H1 (cell line): ENCODE measurements around the gene OTX2. TPM values are rescaled to one million over a fixed set of nuclear protein-coding genes. Genes with fewer than 3 reads are reported as not detected.

Source experiments
- CTCF ChIA-PET: fragments of 300-600 bp; sonication (Branson Sonifier 250); formaldehyde crosslinking; loops from one replicate; lab custom pipeline; 2021; ENCODE audit not compliant: partially characterized antibody; lab: Charles Lee
- POLR2A ChIA-PET: fragments of 300-600 bp; sonication (Branson Sonifier 250); formaldehyde crosslinking; loops from one replicate; lab custom pipeline; 2021; ENCODE audit warnings: inconsistent platforms; ENCODE audit not compliant: partially characterized antibody; lab: Charles Lee
- DNase-seq, 2 experiments: peaks; one replicate each; pipeline versions ENCODE4 v3.0.0 to v3.0.0-alpha.2; 2010 to 2022; ENCODE audit warnings: low spot score in 2 of 2, low read depth in 1 of 2, mixed read lengths in 1 of 2
- FAIRE-seq: peaks from 2 replicates; lab custom pipeline; 2011; peaks lifted over from hg19 to GRCh38; lab: Jason Lieb, UNC
- H2AFZ ChIP-seq: 2 replicates; pipeline ENCODE4 v1.8.1; 2012; ENCODE audit warnings: low read length, inconsistent platforms
- H2AK5ac ChIP-seq: 2 replicates; pipeline ENCODE4 v1.6.1; 2013; ENCODE audit warnings: low read depth, low read length
- H2BK120ac ChIP-seq: replicated peaks from 2 replicates; pipeline ENCODE3; 2013; ENCODE audit warnings: low read depth, low read length, inconsistent platforms
- H2BK12ac ChIP-seq: 2 replicates; pipeline ENCODE4 v1.6.1; 2013; ENCODE audit warnings: low read depth, low read length
- H2BK15ac ChIP-seq: 2 replicates; pipeline ENCODE4 v1.6.1; 2013; ENCODE audit warnings: low read length
- H2BK20ac ChIP-seq: 2 replicates; pipeline ENCODE4 v1.6.1; 2013; ENCODE audit warnings: low read length
- H2BK5ac ChIP-seq: 2 replicates; pipeline ENCODE4 v1.6.1; 2013; ENCODE audit warnings: low read depth, low read length
- H3K14ac ChIP-seq: 2 replicates; pipeline ENCODE4 v1.6.1; 2013; ENCODE audit warnings: inconsistent platforms; ENCODE audit not compliant: insufficient read length
- H3K18ac ChIP-seq: 2 replicates; pipeline ENCODE4 v1.6.1; 2013; ENCODE audit warnings: low read length; ENCODE audit errors: extremely low read depth
- H3K23ac ChIP-seq: 2 replicates; pipeline ENCODE4 v1.6.1; 2013; ENCODE audit warnings: inconsistent platforms; ENCODE audit not compliant: insufficient read length
- H3K23me2 ChIP-seq: 2 replicates; pipeline ENCODE4 v1.6.1; 2013; ENCODE audit warnings: low read depth, low read length
- H3K27ac ChIP-seq: 2 replicates; pipeline ENCODE4 v1.6.1; 2011; ENCODE audit warnings: low read depth, low read length, inconsistent platforms
- H3K27me3 ChIP-seq, 4 experiments: replicated peaks in 1 of 4; 1 replicate in 1 of 4; 2 replicates in 3 of 4; pipeline versions ENCODE4 v1.6.1 to v1.8.1; 2011 to 2013; ENCODE audit warnings: low read length in 3 of 4, mild to moderate bottlenecking in 3 of 4, inconsistent platforms in 2 of 4, mixed read lengths in 2 of 4, moderate library complexity in 1 of 4; ENCODE audit not compliant: control insufficient read depth in 3 of 4, insufficient read depth in 3 of 4; ENCODE audit errors: extremely low read depth in 1 of 4
- H3K36me3 ChIP-seq, 4 experiments: 2 replicates each; pipeline versions ENCODE4 v1.6.1 to v1.8.1; 2011 to 2013; ENCODE audit warnings: mild to moderate bottlenecking in 4 of 4, low read length in 3 of 4, moderate library complexity in 2 of 4, control low read depth in 1 of 4, inconsistent platforms in 1 of 4; ENCODE audit not compliant: insufficient read depth in 4 of 4, control insufficient read depth in 2 of 4
- H3K4ac ChIP-seq: replicated peaks from 2 replicates; pipeline ENCODE3; 2013; ENCODE audit warnings: low read length, low read depth, mixed read lengths, inconsistent platforms; ENCODE audit not compliant: insufficient read length
- H3K4me1 ChIP-seq, 4 experiments: replicated peaks in 1 of 4; 1 replicate in 1 of 4; 2 replicates in 3 of 4; pipeline versions ENCODE4 v1.6.1 to v1.8.1; 2011 to 2013; ENCODE audit warnings: low read length in 3 of 4, inconsistent platforms in 2 of 4, mixed read lengths in 1 of 4; ENCODE audit not compliant: insufficient read depth in 4 of 4, control insufficient read depth in 3 of 4
- H3K4me2 ChIP-seq, 2 experiments: 2 replicates each; pipeline versions ENCODE4 v1.6.1 to v1.8.1; 2011 to 2013; ENCODE audit warnings: low read depth in 2 of 2, low read length in 2 of 2, control low read depth in 1 of 2, inconsistent platforms in 1 of 2, mild to moderate bottlenecking in 1 of 2; ENCODE audit not compliant: insufficient read depth in 1 of 2
- H3K4me3 ChIP-seq, 4 experiments: fragments of 200-600, 300-600 bp in 1 of 4; sonication (generic), shearing (Covaris generic), sonication (Bioruptor Twin) in 1 of 4; 2 replicates each; pipeline versions ENCODE4 v1.5.1 to v1.8.1; 2011 to 2016; ENCODE audit warnings: low read length in 4 of 4, low read depth in 3 of 4, control low read depth in 2 of 4, inconsistent platforms in 2 of 4, mild to moderate bottlenecking in 2 of 4, mixed read lengths in 1 of 4, moderate library complexity in 1 of 4; ENCODE audit not compliant: insufficient read depth in 2 of 4; ENCODE audit errors: extremely low read depth in 1 of 4
- H3K56ac ChIP-seq: replicated peaks from 2 replicates; pipeline ENCODE3; 2013; ENCODE audit warnings: low read depth, mild to moderate bottlenecking, mixed read lengths, low read length, inconsistent platforms; ENCODE audit not compliant: insufficient read length
- H3K79me1 ChIP-seq: 2 replicates; pipeline ENCODE4 v1.6.1; 2013; ENCODE audit warnings: low read depth, low read length, control low read depth
- H3K79me2 ChIP-seq, 2 experiments: 2 replicates each; pipeline versions ENCODE4 v1.6.1 to v1.8.1; 2012 to 2013; ENCODE audit warnings: low read length in 2 of 2, mild to moderate bottlenecking in 2 of 2, inconsistent platforms in 1 of 2; ENCODE audit not compliant: insufficient read depth in 2 of 2, control insufficient read depth in 1 of 2
- H3K9ac ChIP-seq, 4 experiments: replicated peaks in 1 of 4; 1 replicate in 1 of 4; 2 replicates in 3 of 4; pipeline versions ENCODE4 v1.6.1 to v1.8.1; 2011 to 2013; ENCODE audit warnings: low read depth in 3 of 4, low read length in 3 of 4, control low read depth in 2 of 4, mild to moderate bottlenecking in 2 of 4, moderate library complexity in 2 of 4, inconsistent platforms in 1 of 4; ENCODE audit errors: extremely low read depth in 1 of 4
- H3K9me3 ChIP-seq, 2 experiments: 2 replicates each; pipeline versions ENCODE4 v1.6.1 to v1.8.1; 2012 to 2013; ENCODE audit warnings: mild to moderate bottlenecking in 2 of 2, moderate library complexity in 2 of 2, control low read depth in 1 of 2, inconsistent platforms in 1 of 2, low read depth in 1 of 2, low read length in 1 of 2, mixed read lengths in 1 of 2; ENCODE audit not compliant: insufficient read depth in 2 of 2
- H4K20me1 ChIP-seq, 2 experiments: replicated peaks in 1 of 2; 2 replicates each; pipeline versions ENCODE3 to v1.8.1; 2011 to 2013; ENCODE audit warnings: inconsistent platforms in 2 of 2, low read length in 2 of 2, mild to moderate bottlenecking in 1 of 2; ENCODE audit not compliant: insufficient read depth in 2 of 2, control insufficient read depth in 1 of 2
- H4K5ac ChIP-seq: 2 replicates; pipeline ENCODE4 v1.6.1; 2013; ENCODE audit warnings: low read length, low read depth, mixed read lengths, inconsistent platforms; ENCODE audit not compliant: insufficient read length
- H4K8ac ChIP-seq: 2 replicates; pipeline ENCODE4 v1.8.0; 2013; ENCODE audit warnings: mild to moderate bottlenecking, moderate library complexity, low read length, inconsistent platforms; ENCODE audit not compliant: insufficient read depth; ENCODE audit errors: extremely low read depth
- H4K91ac ChIP-seq: replicated peaks from 2 replicates; pipeline ENCODE3; 2013; ENCODE audit warnings: low read length, mixed read lengths, inconsistent platforms; ENCODE audit not compliant: insufficient read length
- CEBPB ChIP-seq: IDR thresholded peaks from 2 replicates; pipeline ENCODE4 v1.6.1; 2012; ENCODE audit warnings: low read depth, low read length
- CTBP2 ChIP-seq: IDR thresholded peaks from 2 replicates; pipeline ENCODE4 v1.7.0; 2011; ENCODE audit warnings: borderline replicate concordance, mild to moderate bottlenecking, moderate library complexity, mixed read lengths, low read length; ENCODE audit not compliant: insufficient read depth, insufficient read length
- FOSL1 ChIP-seq: IDR thresholded peaks from 2 replicates; pipeline ENCODE4 v1.6.1; 2011; ENCODE audit warnings: mild to moderate bottlenecking, low read depth, low read length, moderate library complexity; ENCODE audit not compliant: insufficient read depth
- GTF2F1 ChIP-seq: IDR thresholded peaks from 2 replicates; pipeline ENCODE4 v1.6.1; 2012; ENCODE audit warnings: low read depth, low read length, improper control_type of control experiment, borderline replicate concordance
- JUN ChIP-seq: IDR thresholded peaks from 2 replicates; pipeline ENCODE4 v1.6.1; 2011; ENCODE audit warnings: low read depth, mild to moderate bottlenecking, improper control_type of control experiment, low read length
- NANOG ChIP-seq: IDR thresholded peaks from 2 replicates; pipeline ENCODE4 v1.6.1; 2011; ENCODE audit warnings: low read length, low read depth, mild to moderate bottlenecking, inconsistent platforms; ENCODE audit not compliant: insufficient read depth, poor library complexity, severe bottlenecking
- POLR2AphosphoS5 ChIP-seq: IDR thresholded peaks from 2 replicates; pipeline ENCODE4 v1.6.1; 2011; ENCODE audit warnings: low read depth, low read length
- TCF12 ChIP-seq: IDR thresholded peaks from 2 replicates; pipeline ENCODE4 v1.6.1; 2011; ENCODE audit warnings: low read depth, mild to moderate bottlenecking, low read length
- WGBS, 2 experiments: shearing (Covaris generic) in 1 of 2; methylation state at CpG; one replicate each; pipeline versions ENCODE4 v1.1.6 to v1.1.7; 2013 to 2015; ENCODE audit warnings: low lambda C conversion rate in 2 of 2, mixed read lengths in 2 of 2, inconsistent platforms in 1 of 2, low coverage in 1 of 2, missing lambda C conversion rate in 1 of 2; ENCODE audit not compliant: insufficient replicate concordance in 2 of 2, insufficient coverage in 1 of 2, insufficient read length in 1 of 2; ENCODE audit errors: extremely low coverage in 1 of 2, missing lambda C conversion rate in 1 of 2; 5-methylcytosine and 5-hydroxymethylcytosine counted together
- polyA plus RNA-seq, 7 experiments: library from polyadenylated mRNA; depleted of rRNA in 3 of 7; stranded (reverse) in 5 of 7; unstranded in 2 of 7; fragments of >200 nt in 5 of 7; fragments of 200-250 nt in 2 of 7; gene quantifications; 1 replicate in 5 of 7; 2 replicates in 1 of 7; 4 replicates in 1 of 7; pipeline versions ENCODE4 v1.2.1 to v1.2.3, GENCODE V29; 2011 to 2013; ENCODE audit warnings: missing spikeins in 2 of 7, mixed read lengths in 2 of 7
- total RNA-seq: library from RNA; stranded (reverse); fragmentation: NEBNext Ultra II Directional; extraction: Animal tissue kit (Norgen Biotek cat#: 25700); gene quantifications from 2 replicates; pipeline ENCODE4 v1.2.1, GENCODE V29; 2021
- TF ChIP-seq, protein P1 (sequence below): IDR thresholded peaks from 2 replicates; pipeline ENCODE4 v1.6.1; 2011; ENCODE audit warnings: low read depth, mild to moderate bottlenecking, low read length; ENCODE audit not compliant: insufficient read depth

OTX2 gene
- total and polyA plus RNA-seq, 2 of the 8 experiments (the other 6 are each of a cell fraction or from before 2014, with no cell fraction given): 33.9 to 155 TPM

DNA sequence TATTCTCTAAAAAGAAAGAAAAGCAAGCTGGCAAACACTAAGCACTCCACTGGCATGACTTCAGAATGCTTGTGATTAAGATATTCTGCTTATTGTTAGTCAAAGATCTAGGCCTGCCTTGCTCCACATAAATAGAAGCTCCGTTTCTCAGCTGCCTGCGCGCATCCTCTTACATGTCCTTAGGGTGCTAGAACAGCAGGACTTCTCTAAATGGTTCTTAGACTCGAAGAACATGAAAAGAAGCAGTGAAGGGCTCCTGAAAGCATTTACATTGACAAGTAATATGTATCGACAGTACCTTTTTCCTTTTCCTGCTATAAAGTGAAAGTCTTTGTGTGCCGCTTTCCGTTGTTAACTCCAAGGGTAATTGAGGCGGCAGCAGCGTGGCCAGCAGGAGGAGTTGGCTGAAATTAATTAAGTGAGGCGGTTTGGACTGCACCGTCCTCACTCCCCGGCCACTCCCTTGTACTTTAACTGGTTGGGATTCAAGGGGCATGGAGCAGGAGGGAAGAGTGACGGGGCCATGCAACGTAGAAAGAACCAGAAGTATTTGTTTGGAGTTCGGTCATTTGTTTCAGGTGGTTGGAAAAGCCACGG lies 34.2 kb upstream of the OTX2 start:
- 19% methylated on average over 16 of the region's 16 CpGs; no CpG with 5 or more reads in 1 of the 2 experiments for WGBS, 2 experiments
- FAIRE-seq: peak; percentile 19
- no peak for TF ChIP-seq FOSL1
- TF ChIP-seq CEBPB: no peak
- no peak for TF ChIP-seq POLR2AphosphoS5
- no peak for TF ChIP-seq NANOG
- TF ChIP-seq CTBP2: no peak
- TF ChIP-seq JUN: no peak
- TF ChIP-seq, protein P1, sequence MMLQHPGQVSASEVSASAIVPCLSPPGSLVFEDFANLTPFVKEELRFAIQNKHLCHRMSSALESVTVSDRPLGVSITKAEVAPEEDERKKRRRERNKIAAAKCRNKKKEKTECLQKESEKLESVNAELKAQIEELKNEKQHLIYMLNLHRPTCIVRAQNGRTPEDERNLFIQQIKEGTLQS: no peak
- TF ChIP-seq TCF12: no peak
- no peak for TF ChIP-seq GTF2F1

More for the DNA sequence above, 34.2 kb upstream of the OTX2 start:
- Histone ChIP-seq H3K23me2 (peaks cover 6% of the 10 kb centered on the region; the same call in 1 of the 2 replicates), H3K56ac (no peak overlapping the region), H2BK5ac (no peak overlapping the region), H2BK20ac (no peak overlapping the region), H2AFZ (no peak overlapping the region), H2BK15ac (no peak overlapping the region), H3K79me1 (no peaks in the 10 kb centered on the region), H3K14ac (no peak overlapping the region), H4K91ac (no peak overlapping the region), H3K4me1 (peaks cover 7 to 29% (median 24%) of the 10 kb centered on the region in 4 experiments; a peak in 6 of 7 replicates), H3K18ac (no peak overlapping the region), H2AK5ac (no peak overlapping the region), H4K20me1 (no peaks in the 10 kb centered on the region), H3K9me3 (no peaks in the 10 kb centered on the region), H3K23ac (no peak overlapping the region), H2BK120ac (peak overlapping the region; percentile 52), H3K4me2 (peak overlapping the region; percentile 21 to 34; a peak in 3 of 4 replicates), H3K79me2 (no peaks in the 10 kb centered on the region), H3K27me3 (peaks cover 9 to 51% (median 50%) of the 10 kb centered on the region in 4 experiments), H3K27ac (no peak overlapping the region), H3K9ac (no peak overlapping the region), H3K4me3 (peak overlapping the region in 1 of 4 experiments; percentile 31; a peak in 2 of 8 replicates), H4K5ac (no peak overlapping the region), H3K36me3 (no peaks in the 10 kb centered on the region), H2BK12ac (peak overlapping the region; percentile 41; the same call in 1 of the 2 replicates), H4K8ac (no peak overlapping the region), H3K4ac (no peak overlapping the region)
- CTCF ChIA-PET: interaction anchor here (0.8 to 1.9 kb wide), 11 partner anchors 11 to 422 kb away, joined by 3 to 8 read pairs (median 3); no protein-coding TSS in a partner anchor
- DNase-seq: no peak
- POLR2A ChIA-PET: interaction anchor here (0.7 to 2.1 kb wide), 4 partner anchors 14 to 915 kb away, joined by 3 to 10 read pairs (median 4); no protein-coding TSS in a partner anchor
